ENCODE measurements around the gene GADD45B. TPM values are rescaled to one million over a fixed set of nuclear protein-coding genes. Genes with fewer than 3 reads are reported as not detected.

GADD45B gene
- total and polyA plus RNA-seq, 8 donors: 52.9 to 588 (median 81.9) TPM

- Histone ChIP-seq H3K36me3 (peaks cover 40 to 76% (median 67%) of the 10 kb centered on the region in 4 donors), H3K4me3 (no peak overlapping the region)
- 91 to 95% (median 94%) methylated on average over 19 to 20 of the region's 20 CpGs for WGBS, 5 donors
These were observed 37.7 kb upstream of the GADD45B start for GRCh38 chr19:2438178-2438577.

GRCh38 chr19:2440515-2440914 lies 35.4 kb upstream of the GADD45B start:
- WGBS, 5 donors: 97 to 100% (median 100%) methylated on average over 1 of the region's 1 CpG
- no peaks in the 10 kb centered on the region for H3K4me1 ChIP-seq
- DNase-seq: no peak
- peak in 1 of 4 donors; percentile 30 for TF ChIP-seq POLR2A (IDR thresholded peaks at IDR 0.05)
- TF ChIP-seq CTCF (IDR thresholded peaks at IDR 0.05): no peak
- peaks cover 25 to 73% (median 64%) of the 10 kb centered on the region in 4 donors for H3K36me3 ChIP-seq
- intact Hi-C loops (cut with DNase I; ENCODE audit: low total_unique reads): loop anchor here (10.0 kb wide), 1 partner anchor 156 kb away; the partner anchor contains the start of gene PEAK3
- H3K27ac ChIP-seq: no peak overlapping the region
- no peaks in the 10 kb centered on the region for H3K27me3 ChIP-seq
- H3K9me3 ChIP-seq: no peaks in the 10 kb centered on the region
- H3K4me3 ChIP-seq: no peak overlapping the region

More at GRCh38 chr19:2438178-2438577, 37.7 kb upstream of the GADD45B start:
- DNase-seq: no peak
- no peak for TF ChIP-seq EP300 (IDR thresholded peaks at IDR 0.05)
- no peak for TF ChIP-seq POLR2A (IDR thresholded peaks at IDR 0.05)
- TF ChIP-seq POLR2AphosphoS5 (IDR thresholded peaks at IDR 0.05): no peak
- TF ChIP-seq CTCF (IDR thresholded peaks at IDR 0.05): no peak
- intact Hi-C loops (cut with DNase I; ENCODE audit: low total_unique reads): no loop called here
- H3K4me1 ChIP-seq: no peaks in the 10 kb centered on the region
- no peaks in the 10 kb centered on the region for H3K27me3 ChIP-seq
- no peaks in the 10 kb centered on the region for H3K9me3 ChIP-seq
- H3K27ac ChIP-seq: no peak overlapping the region

GRCh38 chr19:2441096-2441752 lies 34.7 kb upstream of the GADD45B start:
- Histone ChIP-seq H3K27me3 (no peaks in the 10 kb centered on the region), H3K9me3 (no peaks in the 10 kb centered on the region), H3K4me3 (no peak overlapping the region), H3K27ac (no peak overlapping the region), H3K4me1 (no peaks in the 10 kb centered on the region), H3K36me3 (peaks cover 25 to 70% (median 63%) of the 10 kb centered on the region in 4 donors)
- no peak for DNase-seq
- TF ChIP-seq POLR2AphosphoS5 (IDR thresholded peaks at IDR 0.05) (no peak), EP300 (IDR thresholded peaks at IDR 0.05) (no peak), POLR2A (IDR thresholded peaks at IDR 0.05) (no peak), CTCF (IDR thresholded peaks at IDR 0.05) (no peak)
- intact Hi-C loops (cut with DNase I; ENCODE audit: low total_unique reads): loop anchor here (10.0 kb wide), 1 partner anchor 156 kb away; the partner anchor contains the start of gene PEAK3
- 95 to 97% (median 97%) methylated on average over 19 to 26 of the region's 26 CpGs for WGBS, 5 donors

GRCh38 chr19:2443116-2443784 lies 32.7 kb upstream of the GADD45B start:
- Histone ChIP-seq H3K36me3 (peaks cover 12 to 52% (median 44%) of the 10 kb centered on the region in 4 donors), H3K9me3 (no peaks in the 10 kb centered on the region), H3K4me1 (no peaks in the 10 kb centered on the region), H3K27ac (no peak overlapping the region), H3K4me3 (no peak overlapping the region), H3K27me3 (no peaks in the 10 kb centered on the region)
- intact Hi-C loops (cut with DNase I; ENCODE audit: low total_unique reads): loop anchor here (10.0 kb wide), 1 partner anchor 158 kb away; the partner anchor contains the start of gene PEAK3
- 91 to 97% (median 92%) methylated on average over 9 to 22 of the region's 22 CpGs for WGBS, 5 donors
- TF ChIP-seq CTCF (IDR thresholded peaks at IDR 0.05): no peak
- TF ChIP-seq POLR2A (IDR thresholded peaks at IDR 0.05): no peak
- TF ChIP-seq EP300 (IDR thresholded peaks at IDR 0.05): no peak
- no peak for DNase-seq

All from stomach (tissue), 9 donors.